C4-2B (cell line): ENCODE data around the gene ETS1.

Source experiments
- H3K27ac ChIP-seq: fragments of 450-650 bp; 2 replicates; pipeline ENCODE4 v1.5.1; 2017
- ZFX ChIP-seq: fragments of 450-650 bp; IDR thresholded peaks from 2 replicates; pipeline ENCODE4 v1.6.1; 2017
- TF ChIP-seq, protein P1 (sequence below): fragments of 450-650 bp; conservative IDR thresholded peaks from 2 replicates; pipeline ENCODE4 v1.5.1; 2017; ENCODE audit warnings: mild to moderate bottlenecking

ETS1 gene

DNA sequence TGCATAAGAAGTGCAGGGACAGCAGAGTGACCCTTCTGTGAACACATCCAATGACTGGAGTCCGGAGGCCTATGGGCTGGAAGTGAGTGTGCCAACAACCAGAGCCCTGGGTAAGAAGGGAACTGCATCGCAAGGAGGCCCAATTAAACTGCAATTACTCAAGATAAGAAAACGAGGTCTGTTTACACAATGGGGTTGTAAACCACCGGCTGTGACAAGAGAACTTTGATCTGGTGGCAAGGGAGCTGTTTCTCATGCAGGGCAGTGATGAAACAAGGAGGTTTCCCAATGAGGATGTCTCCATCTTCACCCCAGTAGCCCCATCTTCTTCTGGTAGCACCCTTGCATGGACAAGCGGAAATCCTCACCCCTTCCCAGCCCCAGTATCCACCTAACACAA, 21.5 kb downstream of the ETS1 start:
- H3K27ac ChIP-seq = no peak overlapping the region
- no peak for TF ChIP-seq ZFX
- TF ChIP-seq, protein P1, sequence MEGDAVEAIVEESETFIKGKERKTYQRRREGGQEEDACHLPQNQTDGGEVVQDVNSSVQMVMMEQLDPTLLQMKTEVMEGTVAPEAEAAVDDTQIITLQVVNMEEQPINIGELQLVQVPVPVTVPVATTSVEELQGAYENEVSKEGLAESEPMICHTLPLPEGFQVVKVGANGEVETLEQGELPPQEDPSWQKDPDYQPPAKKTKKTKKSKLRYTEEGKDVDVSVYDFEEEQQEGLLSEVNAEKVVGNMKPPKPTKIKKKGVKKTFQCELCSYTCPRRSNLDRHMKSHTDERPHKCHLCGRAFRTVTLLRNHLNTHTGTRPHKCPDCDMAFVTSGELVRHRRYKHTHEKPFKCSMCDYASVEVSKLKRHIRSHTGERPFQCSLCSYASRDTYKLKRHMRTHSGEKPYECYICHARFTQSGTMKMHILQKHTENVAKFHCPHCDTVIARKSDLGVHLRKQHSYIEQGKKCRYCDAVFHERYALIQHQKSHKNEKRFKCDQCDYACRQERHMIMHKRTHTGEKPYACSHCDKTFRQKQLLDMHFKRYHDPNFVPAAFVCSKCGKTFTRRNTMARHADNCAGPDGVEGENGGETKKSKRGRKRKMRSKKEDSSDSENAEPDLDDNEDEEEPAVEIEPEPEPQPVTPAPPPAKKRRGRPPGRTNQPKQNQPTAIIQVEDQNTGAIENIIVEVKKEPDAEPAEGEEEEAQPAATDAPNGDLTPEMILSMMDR = no peak

DNA sequence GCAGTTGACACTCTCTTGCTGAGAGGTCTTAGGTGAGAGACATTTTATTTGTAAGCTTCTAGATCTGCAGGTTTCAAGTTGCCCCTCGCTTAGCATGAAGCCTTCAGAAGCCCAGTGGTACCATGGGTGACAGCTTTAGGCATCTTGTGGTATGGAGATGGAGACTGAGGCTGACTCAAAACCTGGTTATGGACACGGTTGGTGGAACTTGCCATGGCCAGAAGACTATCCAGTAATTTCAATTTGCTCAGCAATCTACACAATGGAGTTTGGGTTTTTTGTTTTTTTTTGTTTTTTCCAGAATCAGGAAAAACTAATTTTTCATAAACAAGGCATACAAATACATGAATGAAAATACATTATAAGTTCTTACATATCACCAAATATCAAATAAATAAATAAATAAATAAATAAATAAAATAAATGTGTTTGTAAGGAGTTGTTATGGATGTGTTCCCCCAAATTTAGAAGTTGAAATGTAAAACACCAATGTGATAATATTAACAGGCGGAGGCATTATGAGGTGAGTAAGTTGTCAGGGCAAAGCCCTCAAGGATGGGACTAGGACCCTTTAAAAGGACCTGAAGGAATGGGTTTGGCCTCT, 22.6 kb downstream of the ETS1 start:
- H3K27ac ChIP-seq = no peak overlapping the region

DNA sequence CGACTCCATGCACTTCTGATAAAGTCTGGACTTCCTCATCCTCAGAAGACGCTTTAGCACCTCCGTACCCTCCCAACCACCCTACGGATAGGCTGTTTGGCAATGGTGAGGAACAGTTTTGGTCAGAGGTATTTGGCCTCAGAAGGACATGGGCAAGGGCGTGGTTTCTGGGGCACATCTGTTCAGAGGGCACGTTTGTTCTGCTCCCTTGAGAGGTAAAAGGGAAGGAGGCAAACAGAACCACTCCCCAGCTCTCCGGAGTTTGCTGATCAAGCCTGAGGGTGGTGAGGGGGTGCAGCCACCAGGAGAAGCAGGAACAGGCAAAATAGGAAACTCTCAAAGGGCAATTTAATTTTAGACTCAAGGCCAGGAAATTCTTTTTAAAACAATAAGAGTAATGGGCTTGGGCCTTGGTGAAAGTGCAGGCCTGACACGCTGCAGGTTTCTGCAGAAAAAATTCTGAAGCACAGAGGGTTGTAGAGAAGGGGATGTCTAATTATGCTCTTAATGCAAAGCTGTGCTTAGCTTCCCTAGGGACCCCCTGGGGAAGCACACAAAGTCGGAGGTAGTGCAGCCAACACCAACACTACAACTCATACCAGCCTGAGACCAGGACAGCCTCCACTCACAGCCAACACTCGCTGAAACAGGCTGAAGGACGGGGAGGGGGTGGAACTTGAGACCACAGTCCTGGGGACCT, 23.3 kb downstream of the ETS1 start:
- H3K27ac ChIP-seq = no peak overlapping the region
- TF ChIP-seq ZFX = no peak
- TF ChIP-seq, protein P1 = no peak

More for the DNA sequence above, 22.6 kb downstream of the ETS1 start:
- TF ChIP-seq ZFX = no peak
- TF ChIP-seq, protein P1 = no peak

DNA sequence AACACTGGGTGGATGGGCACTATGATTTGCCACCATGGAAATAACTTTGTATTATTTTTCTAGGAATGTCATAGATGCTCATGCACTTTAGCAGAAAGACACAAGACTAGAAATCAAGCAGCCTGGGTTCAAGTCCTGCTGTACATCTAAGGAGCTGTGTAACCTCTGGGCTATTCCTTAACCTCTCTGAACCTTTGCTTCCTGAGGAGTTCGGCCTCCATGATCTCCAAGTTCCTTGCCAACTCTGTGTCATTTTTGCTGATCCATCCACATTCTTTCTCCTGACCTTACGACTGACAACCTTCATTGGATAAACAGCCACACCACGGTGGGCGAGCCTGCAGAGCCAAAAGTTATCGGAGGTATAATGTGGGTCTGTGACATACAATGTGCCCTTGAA, 24.1 kb downstream of the ETS1 start:
- H3K27ac ChIP-seq = no peak overlapping the region
- TF ChIP-seq, protein P1 = no peak
- TF ChIP-seq ZFX = no peak

DNA sequence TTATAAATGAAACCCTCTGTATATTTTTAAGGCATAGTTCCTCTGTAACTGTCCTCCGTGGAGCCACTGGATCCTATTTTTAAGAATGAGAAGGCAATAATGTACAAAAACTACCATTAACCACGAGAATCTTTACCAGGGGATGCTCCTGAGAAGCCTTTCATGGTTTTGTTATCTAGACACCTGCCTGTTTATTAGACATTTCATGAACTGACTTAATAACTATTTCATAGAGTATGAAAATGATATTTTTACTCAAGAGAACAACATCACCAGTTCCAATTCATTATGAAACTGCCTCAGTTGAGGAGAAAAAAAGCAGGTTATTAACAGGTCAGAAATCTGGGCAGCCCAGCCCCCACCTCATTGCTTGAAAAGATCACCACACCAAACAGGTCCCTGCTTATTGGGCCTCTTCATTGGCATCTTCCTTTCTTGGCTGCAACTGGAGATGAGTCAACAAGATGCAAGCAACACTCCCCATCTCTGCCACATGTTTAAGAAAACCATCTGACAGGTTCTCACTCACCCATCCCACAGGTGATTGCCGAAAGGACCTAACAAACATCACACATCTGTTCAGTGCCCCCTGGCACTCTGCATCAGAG, 27.8 kb downstream of the ETS1 start:
- H3K27ac ChIP-seq = no peak overlapping the region
- no peak for TF ChIP-seq ZFX
- TF ChIP-seq, protein P1 = no peak

DNA sequence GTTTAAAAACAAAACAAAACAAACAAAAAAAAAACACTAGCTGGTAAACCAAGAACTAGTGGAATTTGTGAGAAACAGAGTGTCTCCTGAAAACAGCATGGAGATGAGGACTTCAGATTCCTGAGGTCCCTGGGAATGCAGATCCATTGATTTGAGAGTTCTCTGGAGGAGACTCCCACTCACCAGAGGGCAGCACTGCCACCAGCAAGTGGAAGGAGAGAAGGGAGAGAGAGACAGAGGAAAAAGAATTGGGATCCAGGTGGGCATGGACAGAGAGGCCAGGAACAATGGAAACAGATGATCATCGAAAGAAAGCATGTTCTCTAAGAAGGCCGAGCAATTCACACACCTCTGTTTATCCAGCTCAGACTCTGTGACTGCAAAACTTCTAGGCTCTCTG, 31.8 kb downstream of the ETS1 start:
- TF ChIP-seq, protein P1 = peak; percentile 61
- no peak for TF ChIP-seq ZFX

DNA sequence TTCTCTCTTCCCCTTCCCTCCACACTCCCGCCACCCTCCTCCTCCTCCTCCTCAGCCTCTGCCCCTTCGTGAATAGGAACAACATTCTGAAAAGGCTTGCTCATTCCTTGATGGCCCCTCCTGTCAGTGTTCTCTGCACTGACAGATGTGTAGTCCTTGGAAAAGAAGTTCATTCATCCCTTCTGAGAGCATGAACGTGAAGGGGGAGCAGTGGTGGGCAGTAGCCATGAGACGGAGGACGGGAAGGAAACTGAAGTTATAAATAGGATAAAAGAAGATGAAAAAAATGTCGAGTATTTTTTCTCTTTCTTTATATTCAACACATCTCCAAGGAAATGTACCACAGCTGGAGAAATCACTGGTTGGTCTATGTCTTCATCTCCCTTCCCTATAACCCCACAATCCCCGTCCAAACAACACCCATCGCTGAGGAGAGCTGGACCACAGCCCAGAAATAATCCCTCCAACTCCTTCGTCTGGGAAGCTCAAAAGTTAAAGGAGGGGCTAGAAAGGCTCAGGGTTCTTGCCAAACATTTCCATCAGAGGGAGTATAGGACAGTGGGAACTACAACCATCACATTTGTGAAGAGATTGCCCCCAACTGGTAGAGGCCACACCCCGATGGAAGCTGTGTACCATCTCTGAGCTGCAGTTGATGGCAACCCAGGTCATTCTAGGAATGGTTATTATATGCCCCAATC, 33.5 kb downstream of the ETS1 start:
- H3K27ac ChIP-seq = no peak overlapping the region
- TF ChIP-seq ZFX = no peak
- TF ChIP-seq, protein P1 = no peak

More for the DNA sequence above, 31.8 kb downstream of the ETS1 start:
- H3K27ac ChIP-seq = no peak overlapping the region
